Measurements from ENCODE around the gene TMPRSS9.

DNA sequence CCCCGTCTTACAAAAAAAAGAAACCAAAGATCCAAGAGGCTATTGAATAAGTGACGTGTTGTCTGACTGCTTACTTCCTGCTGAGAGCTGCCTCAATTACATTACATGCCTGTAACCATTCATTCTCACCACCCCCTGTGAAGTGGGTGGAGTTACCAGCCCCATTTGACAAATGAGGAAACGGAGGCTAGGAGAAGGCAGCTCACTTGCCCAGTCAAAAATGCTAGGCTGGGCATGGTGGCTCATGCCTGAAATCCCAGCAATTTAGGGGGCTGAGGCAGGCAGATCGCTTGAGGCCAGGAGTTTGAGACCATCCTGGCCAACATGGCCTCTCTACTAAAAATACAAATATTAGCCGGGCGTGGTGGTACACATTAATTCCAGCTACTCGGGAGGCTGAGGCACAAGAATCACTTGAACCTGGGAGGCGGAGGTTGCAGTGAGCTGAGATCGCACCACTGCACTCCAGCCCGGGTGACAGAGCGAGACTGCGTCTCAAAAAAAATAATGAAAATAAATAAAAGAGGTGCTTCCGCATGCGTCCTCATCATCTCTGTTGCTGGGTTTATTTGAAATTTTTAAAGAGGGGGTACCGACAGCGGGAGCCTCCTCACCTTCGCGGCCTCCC lies 32.2 kb upstream of the TMPRSS9 start:
- peak; percentile 42 to 47 for TF ChIP-seq POLR2A (IDR thresholded peaks at IDR 0.05)
- TF ChIP-seq, protein P1, sequence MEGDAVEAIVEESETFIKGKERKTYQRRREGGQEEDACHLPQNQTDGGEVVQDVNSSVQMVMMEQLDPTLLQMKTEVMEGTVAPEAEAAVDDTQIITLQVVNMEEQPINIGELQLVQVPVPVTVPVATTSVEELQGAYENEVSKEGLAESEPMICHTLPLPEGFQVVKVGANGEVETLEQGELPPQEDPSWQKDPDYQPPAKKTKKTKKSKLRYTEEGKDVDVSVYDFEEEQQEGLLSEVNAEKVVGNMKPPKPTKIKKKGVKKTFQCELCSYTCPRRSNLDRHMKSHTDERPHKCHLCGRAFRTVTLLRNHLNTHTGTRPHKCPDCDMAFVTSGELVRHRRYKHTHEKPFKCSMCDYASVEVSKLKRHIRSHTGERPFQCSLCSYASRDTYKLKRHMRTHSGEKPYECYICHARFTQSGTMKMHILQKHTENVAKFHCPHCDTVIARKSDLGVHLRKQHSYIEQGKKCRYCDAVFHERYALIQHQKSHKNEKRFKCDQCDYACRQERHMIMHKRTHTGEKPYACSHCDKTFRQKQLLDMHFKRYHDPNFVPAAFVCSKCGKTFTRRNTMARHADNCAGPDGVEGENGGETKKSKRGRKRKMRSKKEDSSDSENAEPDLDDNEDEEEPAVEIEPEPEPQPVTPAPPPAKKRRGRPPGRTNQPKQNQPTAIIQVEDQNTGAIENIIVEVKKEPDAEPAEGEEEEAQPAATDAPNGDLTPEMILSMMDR (IDR thresholded peaks at IDR 0.05): no peak

Data from Peyer's patch (tissue), 4 donors.